Cardiac fibroblast (primary cell): ENCODE data around the gene WNK1.

Experiments used
- DNase-seq, 2 donors: peaks; one replicate each; pipeline versions ENCODE4 v3.0.0 to v3.0.0-alpha.2; 2010; ENCODE audit warnings: low read depth in 2 of 2
- H3K4me3 ChIP-seq, 2 donors: replicated peaks in 1 of 2; 1 replicate in 1 of 2; 2 replicates in 1 of 2; pipeline ENCODE4 v1.5.1; 2011; ENCODE audit warnings: low read depth in 2 of 2, low read length in 2 of 2, mild to moderate bottlenecking in 2 of 2, moderate library complexity in 1 of 2
- TF ChIP-seq, protein P1 (sequence below): IDR thresholded peaks from one replicate; pipeline ENCODE4 v1.5.1; 2011; ENCODE audit warnings: low read depth, mild to moderate bottlenecking, low read length, inconsistent platforms

WNK1 gene

DNA sequence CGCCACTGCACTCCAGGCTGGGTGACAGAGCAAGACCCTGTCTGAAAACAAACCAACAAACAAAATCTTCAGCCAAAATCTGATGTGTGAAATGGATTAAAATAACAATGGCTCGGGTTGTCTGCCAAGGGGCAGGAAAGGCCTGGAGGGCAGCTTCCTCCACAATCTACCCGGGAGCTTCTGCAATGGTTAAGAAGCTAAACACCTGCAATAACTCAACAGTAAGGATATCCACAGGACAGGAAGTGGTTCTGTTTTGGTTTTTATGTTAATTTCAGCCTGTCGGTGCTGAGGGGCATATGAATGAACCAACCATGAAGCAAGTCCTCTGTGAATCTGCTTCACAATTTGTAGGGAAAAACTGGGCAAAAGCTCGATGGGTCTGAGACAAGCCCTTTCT, 162.7 kb downstream of the WNK1 start:
- no peak overlapping the region for H3K4me3 ChIP-seq
- no peak for DNase-seq
- TF ChIP-seq, protein P1, sequence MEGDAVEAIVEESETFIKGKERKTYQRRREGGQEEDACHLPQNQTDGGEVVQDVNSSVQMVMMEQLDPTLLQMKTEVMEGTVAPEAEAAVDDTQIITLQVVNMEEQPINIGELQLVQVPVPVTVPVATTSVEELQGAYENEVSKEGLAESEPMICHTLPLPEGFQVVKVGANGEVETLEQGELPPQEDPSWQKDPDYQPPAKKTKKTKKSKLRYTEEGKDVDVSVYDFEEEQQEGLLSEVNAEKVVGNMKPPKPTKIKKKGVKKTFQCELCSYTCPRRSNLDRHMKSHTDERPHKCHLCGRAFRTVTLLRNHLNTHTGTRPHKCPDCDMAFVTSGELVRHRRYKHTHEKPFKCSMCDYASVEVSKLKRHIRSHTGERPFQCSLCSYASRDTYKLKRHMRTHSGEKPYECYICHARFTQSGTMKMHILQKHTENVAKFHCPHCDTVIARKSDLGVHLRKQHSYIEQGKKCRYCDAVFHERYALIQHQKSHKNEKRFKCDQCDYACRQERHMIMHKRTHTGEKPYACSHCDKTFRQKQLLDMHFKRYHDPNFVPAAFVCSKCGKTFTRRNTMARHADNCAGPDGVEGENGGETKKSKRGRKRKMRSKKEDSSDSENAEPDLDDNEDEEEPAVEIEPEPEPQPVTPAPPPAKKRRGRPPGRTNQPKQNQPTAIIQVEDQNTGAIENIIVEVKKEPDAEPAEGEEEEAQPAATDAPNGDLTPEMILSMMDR, result no peak

DNA sequence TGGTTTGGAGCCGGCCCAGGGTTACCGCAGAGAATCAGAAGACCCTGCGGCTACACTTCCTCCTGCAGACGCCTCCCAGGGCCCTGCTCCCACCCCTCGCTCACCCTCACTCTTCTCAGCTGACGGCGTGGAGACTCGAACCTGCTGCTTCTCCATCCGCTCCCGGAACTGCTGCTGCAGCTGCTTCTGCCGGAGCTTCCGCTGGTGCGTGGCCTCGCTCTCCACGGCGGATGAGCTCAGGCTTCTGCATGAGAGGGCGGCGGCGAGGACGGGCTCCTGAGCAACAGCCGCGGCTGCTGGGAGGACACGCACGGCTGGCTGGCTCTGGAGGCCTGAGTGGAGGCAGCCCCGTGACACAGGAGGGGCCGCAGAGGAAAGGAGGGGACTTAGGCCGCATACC, 163.9 kb downstream of the WNK1 start:
- no peak for DNase-seq
- no peak overlapping the region for H3K4me3 ChIP-seq
- TF ChIP-seq, protein P1, result no peak

DNA sequence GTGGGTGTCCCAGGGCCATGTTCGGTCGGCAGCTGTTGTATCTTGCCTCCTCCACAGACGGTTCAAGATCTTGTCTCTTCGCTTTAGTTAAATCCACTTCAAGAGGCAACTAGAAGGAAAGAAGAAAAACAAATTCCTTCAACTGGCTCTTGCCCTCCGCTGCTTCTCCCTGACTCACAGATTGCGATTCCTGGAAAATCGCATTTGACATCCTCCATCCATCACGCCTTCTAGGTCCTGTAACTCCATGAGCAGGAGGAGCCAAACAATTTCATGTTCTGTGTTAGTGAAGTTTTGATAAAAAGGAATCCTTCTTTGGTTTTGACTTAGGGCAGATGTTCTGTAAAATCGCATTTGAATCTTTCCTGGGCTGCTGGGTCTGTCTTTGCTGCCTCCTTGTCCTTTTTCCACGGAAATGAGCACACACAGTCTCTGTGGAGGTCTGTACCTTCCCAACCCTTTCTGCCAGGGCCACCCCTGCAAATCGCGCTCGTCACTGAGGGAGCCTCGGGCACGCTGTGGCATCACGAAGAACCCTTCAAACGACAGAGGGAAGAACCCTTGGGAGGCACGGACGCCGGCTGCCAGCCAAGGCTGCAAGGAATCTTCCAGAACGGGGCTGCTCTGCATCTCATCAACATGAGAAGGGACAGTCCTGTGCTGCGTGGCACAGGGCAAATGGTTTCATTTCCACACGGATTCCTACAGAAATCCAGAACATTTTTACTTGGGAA, 164.5 kb downstream of the WNK1 start:
- no peak overlapping the region for H3K4me3 ChIP-seq
- DNase-seq, result no peak
- TF ChIP-seq, protein P1, result no peak

DNA sequence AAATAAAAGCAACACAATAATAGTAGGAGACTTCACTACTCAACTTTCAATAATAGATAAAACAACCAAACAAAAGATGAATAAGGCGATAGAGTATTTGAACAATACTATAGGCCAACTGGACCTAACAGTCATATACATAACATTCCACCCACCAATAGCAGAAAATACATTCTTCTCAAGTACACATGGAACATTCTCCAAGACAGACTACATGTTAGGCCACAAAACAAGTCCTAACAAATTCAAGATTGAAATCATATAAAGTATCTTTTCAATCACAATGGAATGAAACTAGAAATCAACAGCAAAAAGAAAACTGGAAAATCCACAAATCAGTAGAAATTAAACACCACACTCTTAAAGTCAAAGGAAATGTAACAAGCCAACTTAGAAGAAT, 168.3 kb downstream of the WNK1 start:
- no peak overlapping the region for H3K4me3 ChIP-seq
- TF ChIP-seq, protein P1, result no peak
- no peak for DNase-seq

DNA sequence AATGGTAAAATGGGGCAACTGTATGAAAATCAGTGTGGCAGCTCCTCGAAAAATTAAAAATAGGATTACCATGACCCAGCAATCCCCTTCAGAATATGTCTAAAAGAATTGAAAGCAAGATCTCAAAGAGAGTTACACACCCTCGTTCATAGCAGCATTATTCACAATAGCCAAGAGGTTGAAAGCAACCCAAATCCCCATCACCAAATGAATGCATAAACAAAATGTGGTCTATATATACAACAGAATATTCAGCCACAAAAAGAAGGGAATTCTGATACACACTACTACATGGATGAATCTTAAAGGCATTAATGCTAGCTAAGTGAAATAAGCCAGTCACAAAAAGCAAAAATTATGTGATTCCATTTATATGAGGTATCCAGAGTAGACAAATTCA, 169.9 kb downstream of the WNK1 start:
- DNase-seq, result no peak
- TF ChIP-seq, protein P1, result no peak
- H3K4me3 ChIP-seq, result no peak overlapping the region

DNA sequence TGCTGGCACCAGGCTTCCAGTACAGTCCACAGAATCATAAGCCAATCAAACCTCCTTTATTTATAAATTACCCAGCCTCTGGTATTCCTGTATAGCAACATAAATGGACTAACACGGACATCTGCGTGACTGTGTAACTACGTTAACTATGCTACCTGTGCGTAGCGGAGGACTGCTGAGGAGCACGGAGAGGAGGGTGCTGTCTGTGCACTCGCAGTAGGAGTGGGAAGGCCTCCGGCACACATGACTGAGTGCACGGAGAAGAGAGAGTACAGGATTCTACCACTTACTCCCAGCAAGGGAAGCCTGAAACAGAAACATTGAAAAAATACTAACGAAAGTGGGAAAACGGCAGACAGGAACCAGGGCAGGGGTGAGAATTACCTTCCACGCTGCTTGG, 174.3 kb downstream of the WNK1 start:
- TF ChIP-seq, protein P1, result no peak
- H3K4me3 ChIP-seq, result no peak overlapping the region
- DNase-seq, result no peak

DNA sequence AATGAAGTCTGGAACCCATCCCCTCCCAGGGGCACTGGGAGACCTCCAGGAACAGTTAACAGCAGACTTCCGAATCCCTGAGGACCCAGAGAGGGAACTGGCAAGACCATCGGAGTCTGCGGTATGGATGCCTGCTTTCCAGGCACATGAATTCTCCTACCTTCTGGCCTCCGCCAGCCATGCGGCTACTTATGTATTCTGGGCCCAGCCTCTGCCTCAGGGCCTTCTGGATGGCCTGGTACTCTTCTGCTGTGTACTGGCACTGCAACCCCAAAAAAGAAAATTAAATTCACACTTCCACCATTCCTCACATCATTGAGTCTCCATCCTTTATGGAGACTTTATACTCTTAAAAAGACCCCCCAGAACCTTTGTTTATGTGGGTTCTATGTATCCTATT, 178.7 kb downstream of the WNK1 start:
- DNase-seq, result no peak
- TF ChIP-seq, protein P1, result no peak
- H3K4me3 ChIP-seq, result no peak overlapping the region
